Upper lobe of left lung (tissue), 6 donors: ENCODE measurements around the gene PPM1L. TPM values are rescaled to one million over a fixed set of nuclear protein-coding genes. Genes with fewer than 3 reads are reported as not detected.

Experiments
- ATAC-seq, 2 donors: fragments of 200-7000 bp; cut with Tn5 transposase; one replicate each; pipeline ENCODE4 v1.9.1; 2022; ENCODE audit warnings: mild to moderate bottlenecking in 2 of 2, moderate library complexity in 2 of 2; ENCODE audit not compliant: low FRiP score in 2 of 2
- DNase-seq, 2 donors: peaks; one replicate each; pipeline ENCODE4 v3.0.0-alpha.2; 2019 to 2020
- H3K27ac ChIP-seq, 4 donors: fragments of 200-600 bp; sonication (generic); one replicate each; pipeline ENCODE4 v1.5.1; 2016 to 2019
- H3K27me3 ChIP-seq, 4 donors: fragments of 200-600 bp; sonication (generic); one replicate each; pipeline ENCODE4 v1.5.1; 2017 to 2019
- H3K36me3 ChIP-seq, 4 donors: fragments of 200-600 bp; sonication (generic); one replicate each; pipeline ENCODE4 v1.5.1; 2016 to 2019
- H3K4me1 ChIP-seq, 4 donors: fragments of 200-600 bp; sonication (generic); one replicate each; pipeline ENCODE4 v1.5.1; 2018 to 2019
- H3K4me3 ChIP-seq, 4 donors: fragments of 200-600 bp; sonication (generic); one replicate each; pipeline ENCODE4 v1.5.1; 2017 to 2019; ENCODE audit warnings: mild to moderate bottlenecking in 2 of 4, moderate library complexity in 1 of 4
- H3K9me3 ChIP-seq, 4 donors: fragments of 200-600 bp; sonication (generic); one replicate each; pipeline ENCODE4 v1.5.1; 2018 to 2019
- EP300 ChIP-seq, 4 donors: sonication (generic); formaldehyde crosslinking; IDR thresholded peaks; one replicate each; pipeline ENCODE4 v1.5.1; 2017; ENCODE audit warnings: antibody characterized with exemption in 4 of 4, control low read depth in 2 of 4
- POLR2A ChIP-seq, 4 donors: fragments of 450-650 bp; IDR thresholded peaks; one replicate each; pipeline ENCODE4 v1.5.1; 2016 to 2017; ENCODE audit warnings: antibody characterized with exemption in 4 of 4, mild to moderate bottlenecking in 2 of 4
- POLR2AphosphoS5 ChIP-seq, 2 donors: sonication (generic); formaldehyde crosslinking; IDR thresholded peaks; one replicate each; pipeline ENCODE4 v1.5.1; 2017; ENCODE audit warnings: antibody characterized with exemption in 2 of 2
- whole genome bisulfite sequencing, 2 donors: methylation state at CpG; one replicate each; pipeline ENCODE4 v1.1.5; 2017 to 2018; 5-methylcytosine and 5-hydroxymethylcytosine counted together
- total RNA-seq, 6 donors: library from RNA; depleted of rRNA in 4 of 6; stranded (reverse); fragments of >200 nt in 4 of 6; gene quantifications; one replicate each; pipeline versions ENCODE4 v1.1.0 to v1.2.1, GENCODE V29; 2016 to 2021
- TF ChIP-seq, protein P1 (sequence below), 6 experiments: fragments of 450-650 bp in 4 of 6; fragments of 200-600 bp in 2 of 6; sonication (generic) in 2 of 6; IDR thresholded peaks; one replicate each; pipeline ENCODE4 v1.5.1; 2016 to 2019; ENCODE audit warnings: antibody characterized with exemption in 6 of 6
- donor health status: DM: no; HTN: no; CAD: no; lungs with moderate emphysema.
- donor health status: DM: no; HTN: yes; CAD: no; lungs with severe emphysema.

The PPM1L gene
- total RNA-seq, 6 donors from 2014 or later: 11.3 to 26.8 (median 18.7) TPM

DNA sequence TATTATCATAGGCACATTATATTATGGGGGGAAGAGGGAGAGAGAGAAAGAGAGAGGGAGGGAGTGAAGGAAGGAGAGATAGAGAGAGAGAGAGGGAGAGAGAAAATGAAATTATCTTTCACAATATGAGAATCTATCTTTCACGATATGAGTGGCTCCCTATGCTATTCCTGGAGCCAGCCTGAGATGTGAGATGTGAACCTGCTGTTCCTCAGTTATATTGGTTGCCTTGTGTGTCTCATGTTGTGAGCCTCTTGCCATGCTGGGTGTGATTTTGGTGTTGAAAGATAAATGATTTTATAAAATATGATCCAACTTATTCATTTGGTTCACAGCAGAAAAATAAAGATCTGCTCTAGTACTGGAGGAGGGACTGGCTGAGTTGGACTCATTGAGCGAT is 148.7 kb downstream of the PPM1L start:
- no peak for ATAC-seq
- no peaks in the 10 kb centered on the region for H3K4me1 ChIP-seq
- H3K27me3 ChIP-seq: no peaks in the 10 kb centered on the region
- no peak overlapping the region for H3K4me3 ChIP-seq
- 86 to 92% methylated on average over 2 of the region's 2 CpGs for WGBS, 2 donors
- H3K27ac ChIP-seq: no peak overlapping the region
- peaks cover 2 to 9% (median 5%) of the 10 kb centered on the region in 4 donors for H3K9me3 ChIP-seq
- TF ChIP-seq POLR2A (IDR thresholded peaks at IDR 0.05) (no peak), EP300 (IDR thresholded peaks at IDR 0.05) (no peak), POLR2AphosphoS5 (IDR thresholded peaks at IDR 0.05) (no peak)
- TF ChIP-seq, protein P1, sequence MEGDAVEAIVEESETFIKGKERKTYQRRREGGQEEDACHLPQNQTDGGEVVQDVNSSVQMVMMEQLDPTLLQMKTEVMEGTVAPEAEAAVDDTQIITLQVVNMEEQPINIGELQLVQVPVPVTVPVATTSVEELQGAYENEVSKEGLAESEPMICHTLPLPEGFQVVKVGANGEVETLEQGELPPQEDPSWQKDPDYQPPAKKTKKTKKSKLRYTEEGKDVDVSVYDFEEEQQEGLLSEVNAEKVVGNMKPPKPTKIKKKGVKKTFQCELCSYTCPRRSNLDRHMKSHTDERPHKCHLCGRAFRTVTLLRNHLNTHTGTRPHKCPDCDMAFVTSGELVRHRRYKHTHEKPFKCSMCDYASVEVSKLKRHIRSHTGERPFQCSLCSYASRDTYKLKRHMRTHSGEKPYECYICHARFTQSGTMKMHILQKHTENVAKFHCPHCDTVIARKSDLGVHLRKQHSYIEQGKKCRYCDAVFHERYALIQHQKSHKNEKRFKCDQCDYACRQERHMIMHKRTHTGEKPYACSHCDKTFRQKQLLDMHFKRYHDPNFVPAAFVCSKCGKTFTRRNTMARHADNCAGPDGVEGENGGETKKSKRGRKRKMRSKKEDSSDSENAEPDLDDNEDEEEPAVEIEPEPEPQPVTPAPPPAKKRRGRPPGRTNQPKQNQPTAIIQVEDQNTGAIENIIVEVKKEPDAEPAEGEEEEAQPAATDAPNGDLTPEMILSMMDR (IDR thresholded peaks at IDR 0.05): no peak
- no peak for DNase-seq
- H3K36me3 ChIP-seq: no peaks in the 10 kb centered on the region

DNA sequence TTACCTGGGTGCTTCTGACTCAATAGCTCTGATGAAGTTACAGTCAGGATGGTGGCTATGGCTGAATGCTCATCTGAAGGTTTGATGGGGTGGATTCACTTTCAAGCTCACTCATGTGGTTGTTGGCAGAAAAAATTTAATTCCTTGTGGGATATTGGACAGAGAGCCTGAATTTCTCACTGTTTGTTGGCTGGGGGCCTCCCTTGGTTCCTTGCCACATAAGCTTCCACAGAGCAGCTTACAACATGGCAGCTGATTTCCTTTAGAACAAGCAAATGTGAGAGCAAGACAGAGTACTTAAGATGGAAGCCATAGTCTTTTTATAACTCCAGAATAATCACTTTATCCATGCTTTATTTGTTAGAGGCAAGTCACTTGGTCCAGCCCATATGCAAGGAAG is 150.6 kb downstream of the PPM1L start:
- ATAC-seq (no peak), DNase-seq (no peak)
- TF ChIP-seq, protein P1 (IDR thresholded peaks at IDR 0.05): no peak
- TF ChIP-seq EP300 (IDR thresholded peaks at IDR 0.05) (no peak), POLR2AphosphoS5 (IDR thresholded peaks at IDR 0.05) (no peak), POLR2A (IDR thresholded peaks at IDR 0.05) (no peak)
- no peaks in the 10 kb centered on the region for H3K4me1 ChIP-seq
- no peak overlapping the region for H3K4me3 ChIP-seq
- H3K36me3 ChIP-seq: no peaks in the 10 kb centered on the region
- H3K27me3 ChIP-seq: no peaks in the 10 kb centered on the region
- H3K9me3 ChIP-seq: peaks cover 2 to 9% (median 5%) of the 10 kb centered on the region in 4 donors
- no peak overlapping the region for H3K27ac ChIP-seq

DNA sequence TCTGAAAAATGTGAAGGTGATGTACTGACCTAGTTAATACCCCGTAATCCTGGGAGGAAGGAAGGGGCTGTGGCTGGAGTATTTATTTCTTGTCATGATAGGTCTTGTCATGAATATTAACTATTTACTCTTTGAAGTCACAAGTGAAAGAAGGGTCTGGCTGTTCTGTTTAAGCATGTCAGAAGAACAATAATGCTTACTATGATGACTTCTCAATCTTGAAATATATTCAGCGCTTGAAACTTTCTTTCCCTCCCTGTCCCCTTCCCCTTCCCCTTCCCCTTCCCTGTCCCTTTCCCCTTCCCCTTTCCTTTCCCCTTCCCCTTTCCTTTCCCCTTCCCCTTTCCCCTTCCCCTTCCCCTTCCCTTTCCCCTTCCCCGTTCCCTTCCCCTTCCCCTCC is 153.9 kb downstream of the PPM1L start:
- DNase-seq (no peak), ATAC-seq (no peak)
- Histone ChIP-seq H3K27me3 (no peaks in the 10 kb centered on the region), H3K9me3 (peaks cover 2 to 9% (median 5%) of the 10 kb centered on the region in 4 donors), H3K36me3 (no peaks in the 10 kb centered on the region), H3K27ac (no peak overlapping the region), H3K4me3 (no peak overlapping the region), H3K4me1 (no peaks in the 10 kb centered on the region)
- TF ChIP-seq EP300 (IDR thresholded peaks at IDR 0.05) (no peak), POLR2AphosphoS5 (IDR thresholded peaks at IDR 0.05) (no peak), POLR2A (IDR thresholded peaks at IDR 0.05) (no peak)
- TF ChIP-seq, protein P1 (IDR thresholded peaks at IDR 0.05): no peak
- WGBS, 2 donors: 22 to 42% methylated on average over 2 to 3 of the region's 3 CpGs

DNA sequence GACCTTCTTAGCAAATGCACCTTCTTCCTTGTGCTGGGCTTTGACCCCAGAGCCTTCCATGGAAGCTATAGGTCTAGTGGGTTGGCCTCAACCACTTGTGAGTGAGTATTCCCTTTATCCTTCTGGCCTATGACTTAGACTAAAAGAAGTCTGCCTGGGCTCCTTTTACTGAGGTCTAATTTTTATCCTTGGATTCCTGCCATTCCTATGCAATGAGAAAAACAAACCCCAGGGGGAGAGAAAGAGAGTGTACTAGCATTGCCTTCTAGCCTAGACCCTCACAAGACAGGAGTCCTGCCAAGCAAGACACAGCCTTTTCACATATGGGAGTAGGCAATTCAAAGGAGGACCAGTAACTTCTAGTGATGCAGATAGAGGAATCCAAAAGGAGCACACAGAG is 155.4 kb downstream of the PPM1L start:
- no peak for ATAC-seq

DNA sequence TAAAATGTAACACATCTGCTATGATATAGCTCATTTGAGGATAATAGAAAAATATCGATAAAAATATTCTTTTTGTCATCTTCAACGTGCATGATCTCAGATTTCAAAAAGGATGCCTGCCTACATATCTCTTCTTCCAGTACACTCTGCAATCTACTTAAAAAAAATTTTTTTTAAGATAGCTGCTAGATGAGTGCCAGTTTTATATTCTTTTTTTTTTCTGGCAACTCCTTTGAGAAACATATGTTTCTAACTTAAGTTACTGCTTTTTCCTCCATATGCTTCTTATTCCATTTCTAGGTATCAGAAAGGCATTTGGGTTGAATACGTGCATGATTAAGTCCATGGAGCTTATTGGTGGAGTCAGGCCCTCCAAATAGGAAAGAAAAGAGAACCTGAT is 160.4 kb downstream of the PPM1L start:
- H3K4me1 ChIP-seq: no peaks in the 10 kb centered on the region
- TF ChIP-seq EP300 (IDR thresholded peaks at IDR 0.05) (no peak), POLR2AphosphoS5 (IDR thresholded peaks at IDR 0.05) (no peak), POLR2A (IDR thresholded peaks at IDR 0.05) (no peak)
- TF ChIP-seq, protein P1 (IDR thresholded peaks at IDR 0.05): no peak
- 95% methylated on average over 3 of the region's 3 CpGs for WGBS, 2 donors
- H3K4me3 ChIP-seq: no peak overlapping the region
- no peaks in the 10 kb centered on the region for H3K27me3 ChIP-seq
- no peak for ATAC-seq
- DNase-seq: no peak
- H3K27ac ChIP-seq: no peak overlapping the region
- H3K9me3 ChIP-seq: no peaks in the 10 kb centered on the region
- H3K36me3 ChIP-seq: no peaks in the 10 kb centered on the region

More for the DNA sequence above, 155.4 kb downstream of the PPM1L start:
- TF ChIP-seq EP300 (IDR thresholded peaks at IDR 0.05) (no peak), POLR2AphosphoS5 (IDR thresholded peaks at IDR 0.05) (no peak), POLR2A (IDR thresholded peaks at IDR 0.05) (no peak)
- TF ChIP-seq, protein P1 (IDR thresholded peaks at IDR 0.05): no peak
- DNase-seq: no peak
- Histone ChIP-seq H3K9me3 (peaks cover 2 to 5% (median 3%) of the 10 kb centered on the region in 4 donors), H3K4me3 (no peak overlapping the region), H3K36me3 (no peaks in the 10 kb centered on the region), H3K27me3 (no peaks in the 10 kb centered on the region), H3K27ac (no peak overlapping the region), H3K4me1 (no peaks in the 10 kb centered on the region)
